Thymus (tissue), 11 donors: ENCODE results near the gene RANBP17. TPM values are rescaled to one million over a fixed set of nuclear protein-coding genes. Genes with fewer than 3 reads are reported as not detected.

Experiments
- DNase-seq, 9 donors: peaks; one replicate each; pipeline ENCODE4 v3.0.0-alpha.2; 2013; ENCODE audit warnings: low spot score in 9 of 9, low read depth in 6 of 9, missing footprints in 1 of 9
- H3K27ac ChIP-seq, 2 donors: one replicate each; pipeline ENCODE4 v1.5.1; 2013; ENCODE audit warnings: control low read depth in 1 of 2, low read depth in 1 of 2, low read length in 1 of 2, mild to moderate bottlenecking in 1 of 2, moderate library complexity in 1 of 2
- H3K27me3 ChIP-seq, 2 donors: one replicate each; pipeline ENCODE4 v1.5.1; 2013; ENCODE audit warnings: low read length in 1 of 2; ENCODE audit not compliant: control insufficient read depth in 2 of 2, insufficient read depth in 1 of 2
- H3K36me3 ChIP-seq, 2 donors: one replicate each; pipeline ENCODE4 v1.5.1; 2013; ENCODE audit warnings: low read length in 1 of 2, mild to moderate bottlenecking in 1 of 2, moderate library complexity in 1 of 2; ENCODE audit not compliant: control insufficient read depth in 2 of 2, insufficient read depth in 2 of 2
- H3K4me1 ChIP-seq, 2 donors: one replicate each; pipeline ENCODE4 v1.5.1; 2013; ENCODE audit warnings: low read length in 2 of 2; ENCODE audit not compliant: control insufficient read depth in 2 of 2, insufficient read depth in 2 of 2
- H3K4me3 ChIP-seq, 2 donors: one replicate each; pipeline ENCODE4 v1.5.1; 2013; ENCODE audit warnings: low read length in 2 of 2, control low read depth in 1 of 2, mild to moderate bottlenecking in 1 of 2
- H3K9me3 ChIP-seq, 2 donors: one replicate each; pipeline ENCODE4 v1.5.1; 2013; ENCODE audit warnings: low read length in 1 of 2, mild to moderate bottlenecking in 1 of 2; ENCODE audit not compliant: control insufficient read depth in 2 of 2, insufficient read depth in 1 of 2
- WGBS: extraction: QIAGEN DNeasy Blood & Tissue Kit; methylation state at CpG from one replicate; pipeline ENCODE4 v1.1.7; 2013; 5-methylcytosine and 5-hydroxymethylcytosine counted together
- polyA plus RNA-seq: library from polyadenylated mRNA; stranded (reverse); fragments of 200-250 nt; gene quantifications from one replicate; pipeline ENCODE4 v1.2.3, GENCODE V29; 2013
- total RNA-seq: library from RNA; stranded (reverse); fragments of 120-200 nt; gene quantifications from one replicate; pipeline ENCODE4 v1.2.4, GENCODE V29; 2013
- donor health status: healthy.

RANBP17 gene
- total and polyA plus RNA-seq, 2 donors = 2.1 to 6.8 TPM

GRCh38 chr5:171261361-171261760 is 399.5 kb downstream of the RANBP17 start:
- Histone ChIP-seq H3K36me3 (no peaks in the 10 kb centered on the region), H3K27ac (no peak overlapping the region), H3K4me1 (no peaks in the 10 kb centered on the region), H3K4me3 (no peak overlapping the region), H3K9me3 (no peaks in the 10 kb centered on the region), H3K27me3 (no peaks in the 10 kb centered on the region)
- DNase-seq = no peak
- WGBS = 95% methylated on average over 1 of the region's 1 CpG

GRCh38 chr5:171261904-171262303 is 400.1 kb downstream of the RANBP17 start:
- no peaks in the 10 kb centered on the region for H3K27me3 ChIP-seq
- no peak overlapping the region for H3K4me3 ChIP-seq
- H3K4me1 ChIP-seq = no peaks in the 10 kb centered on the region
- no peaks in the 10 kb centered on the region for H3K36me3 ChIP-seq
- 96% methylated on average over 4 of the region's 4 CpGs for WGBS
- H3K27ac ChIP-seq = no peak overlapping the region
- DNase-seq = no peak
- no peaks in the 10 kb centered on the region for H3K9me3 ChIP-seq

- Histone ChIP-seq H3K27ac (no peak overlapping the region), H3K4me3 (no peak overlapping the region), H3K36me3 (no peaks in the 10 kb centered on the region), H3K27me3 (no peaks in the 10 kb centered on the region), H3K9me3 (no peaks in the 10 kb centered on the region), H3K4me1 (no peaks in the 10 kb centered on the region)
- no peak for DNase-seq
Measured at GRCh38 chr5:171263181-171263580, 401.4 kb downstream of the RANBP17 start.

GRCh38 chr5:171264843-171265242 is 403.0 kb downstream of the RANBP17 start:
- no peaks in the 10 kb centered on the region for H3K4me1 ChIP-seq
- peak in 4 of 9 donors; percentile 1 to 52 (median 12) for DNase-seq
- H3K27ac ChIP-seq = no peak overlapping the region
- H3K36me3 ChIP-seq = no peaks in the 10 kb centered on the region
- no peaks in the 10 kb centered on the region for H3K9me3 ChIP-seq
- 30% methylated on average over 2 of the region's 2 CpGs for WGBS
- H3K4me3 ChIP-seq = no peak overlapping the region
- no peaks in the 10 kb centered on the region for H3K27me3 ChIP-seq

GRCh38 chr5:171268700-171269620 is 407.1 kb downstream of the RANBP17 start:
- Histone ChIP-seq H3K27ac (no peak overlapping the region), H3K9me3 (no peaks in the 10 kb centered on the region), H3K4me3 (no peak overlapping the region), H3K4me1 (no peaks in the 10 kb centered on the region), H3K27me3 (no peaks in the 10 kb centered on the region), H3K36me3 (no peaks in the 10 kb centered on the region)
- DNase-seq = no peak
- 94% methylated on average over 7 of the region's 7 CpGs for WGBS

- Histone ChIP-seq H3K27ac (no peak overlapping the region), H3K9me3 (no peaks in the 10 kb centered on the region), H3K36me3 (no peaks in the 10 kb centered on the region), H3K4me1 (no peaks in the 10 kb centered on the region), H3K27me3 (no peaks in the 10 kb centered on the region), H3K4me3 (no peak overlapping the region)
- no peak for DNase-seq
- WGBS = 97% methylated on average over 2 of the region's 2 CpGs
Measured at GRCh38 chr5:171269717-171270116, 407.9 kb downstream of the RANBP17 start.

DNA sequence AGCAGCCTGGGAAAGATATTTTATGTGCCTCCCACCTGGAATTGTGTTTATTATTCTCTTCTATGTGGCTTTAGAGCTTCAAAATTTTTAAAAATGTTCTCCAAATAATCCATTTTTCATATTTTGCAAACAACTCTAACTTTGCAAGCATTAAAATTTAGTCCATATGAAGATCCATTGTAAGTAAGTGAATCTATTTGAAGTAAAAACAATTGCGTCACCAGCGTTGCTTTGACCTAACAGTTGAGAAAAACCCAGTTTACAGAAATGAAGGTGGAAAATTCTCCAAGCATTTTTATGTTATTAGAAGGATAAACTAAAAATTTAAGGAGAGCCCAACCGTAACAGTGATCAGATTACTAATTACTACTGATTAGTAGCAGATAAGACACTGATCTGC is 408.3 kb downstream of the RANBP17 start:
- Histone ChIP-seq H3K36me3 (no peaks in the 10 kb centered on the region), H3K4me3 (no peak overlapping the region)
- 98% methylated on average over 3 of the region's 3 CpGs for WGBS

DNA sequence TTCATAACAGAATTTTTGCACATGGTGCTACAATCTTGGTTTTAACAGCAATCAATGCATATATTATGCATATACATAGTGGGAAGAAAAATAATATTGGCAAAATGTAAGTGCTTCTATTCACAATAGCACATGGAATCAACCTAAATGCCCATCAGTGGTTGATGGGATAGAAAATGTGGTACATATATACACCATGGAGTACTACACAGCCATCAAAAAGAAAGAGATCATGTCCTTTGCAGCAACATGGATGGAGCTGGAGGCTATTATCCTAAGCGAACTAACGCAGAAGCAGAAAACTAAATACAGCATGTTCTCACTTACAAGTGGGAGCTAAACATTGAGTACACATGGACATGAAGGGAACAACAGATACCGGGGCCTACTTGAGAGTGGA is 410.0 kb downstream of the RANBP17 start:
- Histone ChIP-seq H3K9me3 (no peaks in the 10 kb centered on the region), H3K4me1 (no peaks in the 10 kb centered on the region), H3K4me3 (no peak overlapping the region), H3K27me3 (no peaks in the 10 kb centered on the region), H3K27ac (no peak overlapping the region), H3K36me3 (no peaks in the 10 kb centered on the region)
- WGBS = 93% methylated on average over 3 of the region's 3 CpGs
- no peak for DNase-seq

More for the DNA sequence above, 408.3 kb downstream of the RANBP17 start:
- DNase-seq = no peak
- H3K4me1 ChIP-seq = no peaks in the 10 kb centered on the region
- no peak overlapping the region for H3K27ac ChIP-seq
- H3K27me3 ChIP-seq = no peaks in the 10 kb centered on the region
- H3K9me3 ChIP-seq = no peaks in the 10 kb centered on the region

DNA sequence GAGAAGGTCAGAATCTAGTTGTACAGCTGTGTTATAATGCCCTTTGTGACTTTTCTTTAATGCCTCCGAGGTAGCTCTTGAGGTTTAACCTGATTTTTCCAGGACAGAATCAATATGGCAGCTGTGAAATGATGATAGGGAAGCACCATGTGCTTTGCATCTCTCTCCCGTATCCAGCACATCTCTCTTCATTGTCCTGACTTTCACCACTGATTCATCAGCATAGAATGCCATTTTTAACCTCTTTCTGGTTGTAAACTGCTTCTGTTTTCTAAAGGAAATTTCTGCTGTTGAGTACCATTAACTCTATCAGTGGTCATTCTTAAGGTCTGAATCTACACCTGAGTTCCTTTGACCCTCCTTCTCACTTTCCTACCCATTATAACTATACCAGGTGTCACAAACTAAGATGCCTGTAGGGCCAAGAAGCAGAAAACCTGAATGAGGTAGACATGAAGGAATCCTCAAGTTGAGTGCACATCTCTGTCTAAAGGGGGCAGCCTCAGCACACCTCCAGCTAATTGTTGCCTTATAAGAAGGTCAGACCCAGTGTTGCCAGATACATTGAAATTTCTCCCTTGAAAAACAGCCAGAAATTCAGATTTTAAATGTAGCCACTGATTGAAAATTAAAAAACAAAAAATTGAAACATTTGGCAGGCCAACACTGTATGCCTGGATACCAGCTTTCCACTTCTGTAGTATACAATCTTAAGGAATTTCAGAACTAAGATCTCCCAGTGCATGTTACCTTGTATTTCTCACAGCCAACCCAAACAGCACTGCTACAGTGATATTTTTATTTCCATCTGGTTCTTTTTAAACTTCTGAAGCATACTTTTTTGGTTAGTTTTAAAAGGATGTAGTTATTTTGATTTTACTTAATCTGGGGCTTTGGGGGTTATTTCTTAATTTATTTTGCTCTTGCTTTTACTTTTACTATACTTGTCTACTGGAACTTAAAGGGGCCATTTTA is 411.5 kb downstream of the RANBP17 start:
- H3K4me1 ChIP-seq = no peaks in the 10 kb centered on the region
- H3K27ac ChIP-seq = no peak overlapping the region
- no peaks in the 10 kb centered on the region for H3K36me3 ChIP-seq
- no peak overlapping the region for H3K4me3 ChIP-seq
- H3K27me3 ChIP-seq = no peaks in the 10 kb centered on the region
- 95% methylated on average over 2 of the region's 2 CpGs for WGBS
- H3K9me3 ChIP-seq = no peaks in the 10 kb centered on the region
- DNase-seq = peak in 2 of 9 donors; percentile 1 to 21
